A673 (cell line): ENCODE data around the gene ARHGAP1. TPM values are rescaled to one million over a fixed set of nuclear protein-coding genes. Genes with fewer than 3 reads are reported as not detected.

Source experiments
- BruUV-seq: library from RNA; stranded (reverse); fragments of 400-500 nt; replicated peaks from 2 replicates; lab custom pipeline; 2021; lab: Mats Ljungman, UMichigan
- CTCF ChIA-PET: fragments of 300-600 bp; sonication (Branson Sonifier 250); formaldehyde crosslinking; loops from one replicate; lab custom pipeline; 2022; ENCODE audit warnings: antibody characterized with exemption; lab: Charles Lee
- POLR2A ChIA-PET: fragments of 300-600 bp; sonication (Branson Sonifier 250); formaldehyde crosslinking; loops from one replicate; lab custom pipeline; 2022; ENCODE audit warnings: antibody characterized with exemption; ENCODE audit not compliant: low non-redundant PET; lab: Charles Lee
- DNase-seq: peaks from one replicate; pipeline ENCODE4 v3.0.0-alpha.2; 2015; ENCODE audit warnings: low spot score
- H3K27ac ChIP-seq: fragments of 200-600 bp; sonication (generic); 2 replicates; pipeline ENCODE4 v1.5.1; 2016; ENCODE audit warnings: mixed run types, low read depth, mild to moderate bottlenecking, mixed read lengths, antibody characterized with exemption, low read length; ENCODE audit not compliant: poor library complexity, severe bottlenecking
- H3K27me3 ChIP-seq: fragments of 200-600 bp; sonication (generic); replicated peaks from 2 replicates; pipeline ENCODE4 v1.6.1; 2017; ENCODE audit warnings: mixed run types, low read depth, mild to moderate bottlenecking, mixed read lengths, antibody characterized with exemption, low read length; ENCODE audit not compliant: insufficient read depth, poor library complexity
- H3K36me3 ChIP-seq: fragments of 200-600 bp; sonication (generic); 2 replicates; pipeline ENCODE4 v1.6.1; 2016; ENCODE audit warnings: mixed run types, mild to moderate bottlenecking, mixed read lengths, antibody characterized with exemption, low read length; ENCODE audit not compliant: insufficient read depth, poor library complexity, severe bottlenecking
- H3K4me1 ChIP-seq: fragments of 200-600 bp; sonication (generic); 2 replicates; pipeline ENCODE4 v1.6.1; 2017; ENCODE audit warnings: mixed run types, mild to moderate bottlenecking, mixed read lengths, antibody characterized with exemption, low read length; ENCODE audit not compliant: insufficient read depth, poor library complexity, severe bottlenecking
- H3K4me3 ChIP-seq: fragments of 200-600 bp; sonication (generic); 2 replicates; pipeline ENCODE4 v1.5.1; 2016; ENCODE audit warnings: low read depth, mixed run types, mild to moderate bottlenecking, mixed read lengths, low read length; ENCODE audit not compliant: poor library complexity, severe bottlenecking
- H3K9me3 ChIP-seq: fragments of 200-600 bp; sonication (generic); 2 replicates; pipeline ENCODE4 v1.6.1; 2016; ENCODE audit warnings: mixed run types, low read depth, mild to moderate bottlenecking, mixed read lengths, antibody characterized with exemption, low read length; ENCODE audit not compliant: poor library complexity, severe bottlenecking
- CTCF ChIP-seq: fragments of 300-800, 200-600 bp; sonication (generic); conservative IDR thresholded peaks from 2 replicates; pipeline ENCODE4 v1.5.1; 2017; ENCODE audit warnings: low read depth, mild to moderate bottlenecking, antibody characterized with exemption, low read length, moderate library complexity, mixed read lengths
- EZH2 ChIP-seq: fragments of 200-600 bp; sonication (generic); IDR thresholded peaks from 2 replicates; pipeline ENCODE4 v1.6.1; 2017; ENCODE audit warnings: borderline replicate concordance, low read depth, mild to moderate bottlenecking, mixed read lengths, antibody characterized with exemption, low read length; ENCODE audit not compliant: poor library complexity, severe bottlenecking
- intact Hi-C: fragments of 100-400 bp; cut with micrococcal nuclease; formaldehyde crosslinking; loops from one replicate; pipeline ENCODE4 v1.10.0; 2022; ENCODE audit not compliant: unreplicated experiment
- total RNA-seq: library from RNA; stranded (reverse); gene quantifications from 2 replicates; pipeline ENCODE4 v1.2.3, GENCODE V29; 2021

Gene ARHGAP1
- total RNA-seq, 1 experiment from 2014 or later: 89.3 TPM

GRCh38 chr11:46665356-46665755 is 35.1 kb downstream of the ARHGAP1 start:
- CTCF ChIA-PET: no interaction called here

GRCh38 chr11:46664612-46665011 is 35.8 kb downstream of the ARHGAP1 start:
- ChIA-PET POLR2A (no interaction called here), CTCF (no interaction called here)
- H3K27me3 ChIP-seq: no peaks in the 10 kb centered on the region
- H3K4me1 ChIP-seq: no peaks in the 10 kb centered on the region
- no TSS peak for BruUV-seq
- no peak overlapping the region for H3K4me3 ChIP-seq
- DNase-seq: no peak
- no peak for TF ChIP-seq EZH2
- no peak for TF ChIP-seq CTCF
- no peaks in the 10 kb centered on the region for H3K9me3 ChIP-seq
- intact Hi-C loops: no loop called here
- H3K27ac ChIP-seq: no peak overlapping the region
- H3K36me3 ChIP-seq: peaks cover 53% of the 10 kb centered on the region

More at GRCh38 chr11:46665356-46665755, 35.1 kb downstream of the ARHGAP1 start:
- no peaks in the 10 kb centered on the region for H3K4me1 ChIP-seq
- H3K36me3 ChIP-seq: peaks cover 53% of the 10 kb centered on the region
- H3K27ac ChIP-seq: no peak overlapping the region
- POLR2A ChIA-PET: no interaction called here
- no TSS peak for BruUV-seq
- no peak overlapping the region for H3K4me3 ChIP-seq
- DNase-seq: no peak
- TF ChIP-seq CTCF (no peak), EZH2 (no peak)
- intact Hi-C loops: no loop called here
- no peaks in the 10 kb centered on the region for H3K27me3 ChIP-seq
- no peaks in the 10 kb centered on the region for H3K9me3 ChIP-seq

GRCh38 chr11:46663277-46663940 is 37.0 kb downstream of the ARHGAP1 start:
- BruUV-seq: no TSS peak
- peaks cover 53% of the 10 kb centered on the region for H3K36me3 ChIP-seq
- TF ChIP-seq EZH2: no peak
- TF ChIP-seq CTCF: no peak
- no peaks in the 10 kb centered on the region for H3K4me1 ChIP-seq
- intact Hi-C loops: no loop called here
- ChIA-PET CTCF (no interaction called here), POLR2A (interaction anchor here (0.7 kb wide), 1 partner anchor 109 kb away, joined by 17 read pairs; no protein-coding TSS in a partner anchor)
- no peak for DNase-seq
- H3K27me3 ChIP-seq: no peaks in the 10 kb centered on the region
- no peaks in the 10 kb centered on the region for H3K9me3 ChIP-seq
- H3K27ac ChIP-seq: no peak overlapping the region
- H3K4me3 ChIP-seq: no peak overlapping the region
